IPS DF 4.7 (cell line): ENCODE results near the gene NPY5R.

Experiments used
- DNase-seq: peaks from one replicate; pipeline ENCODE4 v3.0.0-alpha.2; 2013; ENCODE audit warnings: low spot score; ENCODE audit errors: extremely low read depth

NPY5R gene

GRCh38 chr4:163343604-163344146 lies at the start of gene NPY5R:
Gene NPY5R, plus strand, starts transcription at chr4:163343892. Its CDS starts 6,382 bp downstream, at chr4:163350274.
- no peak for DNase-seq

DNA sequence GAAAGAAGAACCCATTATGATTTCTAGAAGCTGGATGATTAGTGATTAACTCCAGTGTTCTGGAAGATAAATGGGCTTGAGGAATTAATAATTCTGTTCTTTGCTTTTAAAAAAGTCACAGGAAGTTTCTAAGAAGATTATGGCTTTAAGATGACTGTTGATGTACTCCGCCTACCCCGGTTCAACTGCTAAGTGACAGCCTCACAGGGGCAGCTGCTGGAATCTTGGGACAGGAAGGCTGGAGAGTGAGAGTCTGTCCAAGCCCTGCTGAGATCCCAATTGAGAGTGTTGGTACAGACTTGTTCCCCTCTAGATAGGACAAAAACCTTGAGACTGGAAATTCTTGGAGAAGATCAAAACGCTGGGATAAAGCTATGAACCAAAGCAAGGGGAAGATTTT lies 48.6 kb upstream of the NPY5R start:
- DNase-seq = no peak

DNA sequence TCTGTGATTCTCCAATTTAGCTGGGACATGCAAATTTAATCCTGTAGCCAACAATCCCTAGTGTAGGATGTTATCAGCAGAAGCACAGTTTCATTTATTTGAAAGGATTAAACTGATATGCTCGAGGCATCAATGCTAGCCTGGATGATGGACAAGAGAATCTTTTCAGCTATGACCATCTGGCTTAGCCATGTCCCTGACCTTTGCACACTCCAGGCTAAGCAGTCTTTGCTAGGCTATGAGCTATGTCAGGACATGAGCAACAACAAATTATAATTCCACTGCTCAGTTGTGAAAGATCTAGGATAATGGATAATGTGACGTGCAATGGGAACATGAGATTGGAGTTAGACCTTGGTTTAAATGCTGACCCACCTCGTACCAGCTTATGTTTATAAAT lies 43.2 kb upstream of the NPY5R start:
- no peak for DNase-seq

GRCh38 chr4:163303069-163303468 lies 40.6 kb upstream of the NPY5R start:
- no peak for DNase-seq

GRCh38 chr4:163309466-163309865 lies 34.2 kb upstream of the NPY5R start:
- no peak for DNase-seq

DNA sequence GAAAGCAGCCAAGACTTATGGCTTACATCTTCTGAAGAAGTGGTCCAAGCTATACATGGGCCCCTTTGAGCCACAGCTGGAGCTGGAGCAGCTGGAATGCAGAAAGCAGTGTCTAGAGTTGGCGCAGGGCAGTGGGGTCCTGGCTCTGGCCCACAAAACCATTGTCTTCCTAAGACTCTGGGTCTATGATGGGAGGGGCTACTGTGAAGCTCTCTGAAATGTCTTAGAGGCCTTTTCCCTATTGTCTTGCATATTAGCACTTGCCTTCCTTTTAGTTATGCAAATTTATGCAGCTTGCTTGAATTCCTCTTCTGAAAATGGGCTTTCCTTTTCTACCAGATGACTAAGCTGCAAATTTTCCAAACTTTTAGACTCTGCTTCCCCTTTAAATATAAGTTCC lies 26.6 kb upstream of the NPY5R start:
- DNase-seq = no peak

DNA sequence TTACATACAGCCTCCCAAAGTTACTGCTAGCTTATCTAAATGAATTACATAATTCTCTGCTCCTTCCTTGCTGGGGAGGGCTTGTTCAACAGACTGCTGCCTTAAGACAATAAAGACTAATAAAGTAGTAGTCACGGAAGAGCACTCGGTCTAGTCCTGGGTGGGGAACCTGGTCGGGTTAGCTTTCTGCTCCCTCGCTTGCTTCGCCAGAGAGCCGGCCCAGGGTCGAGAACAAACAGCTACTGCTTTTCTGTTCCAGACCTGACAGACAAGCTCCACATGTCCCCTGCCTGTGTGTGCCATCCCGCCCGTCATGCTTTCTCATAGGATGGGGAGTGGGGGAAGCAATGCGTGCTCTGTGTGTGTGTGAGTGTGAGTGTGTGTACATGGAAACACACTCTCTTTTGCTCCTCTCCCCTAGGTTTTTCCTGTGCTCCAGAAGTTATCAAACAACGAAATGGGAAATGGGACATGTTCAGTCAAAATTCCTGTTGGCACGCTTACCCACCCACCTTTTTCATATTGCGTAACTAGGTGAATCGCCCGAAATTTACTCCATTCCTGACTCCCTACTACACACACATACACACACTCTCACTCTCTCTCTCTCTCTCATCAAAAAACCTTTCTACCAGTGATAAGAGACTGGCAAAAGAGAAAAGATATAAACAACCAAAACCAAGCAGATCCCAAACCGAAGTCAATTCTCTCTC lies 12.6 kb upstream of the NPY5R start:
- no peak for DNase-seq

DNA sequence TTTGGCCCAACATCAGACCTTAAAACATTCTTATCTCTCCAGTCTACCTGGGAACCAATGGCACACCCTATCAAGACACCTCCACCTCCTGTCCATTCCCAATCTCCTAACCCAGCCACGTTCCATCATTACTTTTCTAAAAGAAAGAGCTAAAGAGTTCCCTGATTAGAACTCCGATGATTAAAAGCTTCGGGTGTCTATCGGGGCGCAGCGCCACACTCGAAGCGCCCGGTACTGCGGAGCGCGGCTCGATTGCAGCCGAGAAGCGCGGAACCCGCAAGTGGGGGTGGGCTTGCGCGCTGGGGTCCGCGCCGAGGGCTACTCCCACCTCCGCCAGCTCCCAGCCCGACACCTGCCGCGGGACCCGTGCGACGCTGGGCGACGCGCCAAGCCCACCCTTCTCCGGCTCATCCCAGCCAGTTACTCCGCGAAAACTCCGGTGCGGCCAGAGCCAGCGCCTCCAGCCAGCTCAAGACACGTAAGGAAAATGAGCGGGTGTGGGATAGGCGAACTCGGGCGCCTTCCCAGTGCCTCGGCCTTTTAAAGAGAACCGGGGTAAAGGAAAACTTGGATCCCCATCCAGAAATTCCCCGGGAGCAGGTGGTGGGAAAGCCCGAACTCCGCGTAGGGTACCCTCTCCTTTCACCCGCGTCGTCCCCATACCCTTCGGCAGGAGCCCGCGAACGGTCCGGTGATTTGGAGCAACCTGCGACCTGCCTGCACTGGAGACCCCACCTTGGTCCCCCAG lies 11.9 kb upstream of the NPY5R start:
- DNase-seq = no peak

GRCh38 chr4:163332526-163333406 lies 10.9 kb upstream of the NPY5R start, which contains the start of gene NPY1R:
Gene NPY1R, minus strand, starts transcription at chr4:163332596. Its CDS starts 6,042 bp downstream, at chr4:163326554.
- no peak for DNase-seq

DNA sequence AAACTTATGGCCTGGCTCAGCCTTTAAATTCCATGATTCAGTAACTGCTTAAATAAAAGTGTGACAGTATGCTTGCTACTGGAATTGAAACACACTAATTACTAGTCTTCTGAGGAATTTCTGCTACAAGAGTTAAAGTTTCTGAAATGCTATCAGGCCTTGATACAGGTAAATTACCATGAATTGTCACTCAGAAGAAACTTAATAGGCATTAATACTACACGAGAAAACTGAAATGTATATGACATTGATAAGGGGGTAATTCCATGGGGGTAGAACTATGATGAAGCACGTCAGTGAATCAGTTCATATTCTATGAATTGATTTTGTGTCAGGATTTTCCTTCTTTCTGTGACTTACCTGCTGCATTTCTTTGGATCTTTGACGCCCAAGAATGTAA lies 8.3 kb upstream of the NPY5R start:
- DNase-seq = no peak

- no peak for DNase-seq
Measured at GRCh38 chr4:163344147-163345125, 744 bp downstream of the NPY5R start.

GRCh38 chr4:163350672-163351071 lies 7.0 kb downstream of the NPY5R start:
- no peak for DNase-seq

GRCh38 chr4:163353054-163353453 lies 9.4 kb downstream of the NPY5R start:
- DNase-seq = no peak

- no peak for DNase-seq
Measured at GRCh38 chr4:163356104-163356503, 12.4 kb downstream of the NPY5R start.

- DNase-seq = no peak
Measured at GRCh38 chr4:163367651-163368050, 24.0 kb downstream of the NPY5R start.

- DNase-seq = no peak
Measured at GRCh38 chr4:163372029-163372428, 28.3 kb downstream of the NPY5R start.

DNA sequence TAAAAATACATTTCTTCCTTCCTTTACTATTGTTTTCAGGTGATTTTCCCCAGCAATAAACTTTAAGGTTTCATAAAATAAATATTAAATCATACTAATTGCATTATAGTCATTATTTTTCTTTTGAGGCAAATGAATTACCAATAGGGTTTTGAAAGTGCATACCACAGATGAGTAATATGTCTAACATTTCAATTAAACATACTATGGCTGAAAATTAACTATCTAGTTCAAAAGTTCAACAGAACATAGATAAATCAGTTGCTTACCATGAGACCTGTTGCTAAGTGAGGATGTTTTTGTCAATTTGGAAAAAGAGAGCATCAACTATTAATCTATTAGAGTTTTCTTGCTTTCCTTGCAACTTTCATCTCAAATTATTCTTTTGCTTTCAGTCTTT lies 35.0 kb downstream of the NPY5R start:
- no peak for DNase-seq

- DNase-seq = no peak
Measured at GRCh38 chr4:163380703-163381102, 37.0 kb downstream of the NPY5R start.

GRCh38 chr4:163382178-163382869 lies 38.6 kb downstream of the NPY5R start:
- DNase-seq = no peak

DNA sequence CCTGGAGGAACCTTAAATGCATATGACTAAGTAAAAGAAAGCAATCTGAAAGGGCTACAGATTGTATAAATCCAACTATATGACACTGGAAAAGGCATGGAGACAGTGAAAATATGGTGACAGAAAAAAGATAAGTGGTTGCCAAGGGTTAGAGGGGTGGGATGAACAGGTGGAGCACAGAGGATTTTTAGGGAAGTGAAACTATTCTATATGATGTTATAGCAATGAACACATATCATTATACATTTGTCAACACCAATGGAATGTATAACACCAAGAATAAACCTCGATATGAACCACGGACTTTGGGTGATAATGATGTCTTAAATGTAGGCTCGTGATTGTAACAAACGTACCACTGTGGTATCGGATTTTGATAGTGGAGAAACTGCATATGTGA lies 40.7 kb downstream of the NPY5R start:
- no peak for DNase-seq
